Type B pancreatic cell (in vitro differentiated cells): ENCODE results near the gene DCLK2. TPM values are rescaled to one million over a fixed set of nuclear protein-coding genes. Genes with fewer than 3 reads are reported as not detected.
"Not testable (repeated sequence)": the region's sequence is repeated elsewhere in the genome, so short reads cannot be mapped to it uniquely, and the experiment has no call there.

Experiments used
- DNase-seq: peaks from one replicate; pipeline ENCODE4 v3.0.0; 2021; ENCODE audit warnings: mixed read lengths; ENCODE audit not compliant: unreplicated experiment; ENCODE audit errors: extremely low spot score
- H3K27ac Mint-ChIP-seq: 2 replicates; pipeline ENCODE4 v1.8.0; 2021; ENCODE audit warnings: mild to moderate bottlenecking, mixed read lengths
- H3K27me3 Mint-ChIP-seq: 2 replicates; pipeline ENCODE4 v1.8.0; 2021; ENCODE audit warnings: mixed read lengths
- H3K36me3 Mint-ChIP-seq: 2 replicates; pipeline ENCODE4 v1.8.0; 2021; ENCODE audit warnings: mixed read lengths
- H3K4me1 Mint-ChIP-seq: one replicate; pipeline ENCODE4 v1.8.0; 2021; ENCODE audit warnings: mixed read lengths; ENCODE audit not compliant: unreplicated experiment
- H3K4me3 Mint-ChIP-seq: 2 replicates; pipeline ENCODE4 v1.8.0; 2021; ENCODE audit warnings: mild to moderate bottlenecking, mixed read lengths
- H3K9me3 Mint-ChIP-seq: 2 replicates; pipeline ENCODE4 v1.8.0; 2021; ENCODE audit warnings: mixed read lengths
- CTCF ChIP-seq: fragments of 200-600 bp; sonication (generic); conservative IDR thresholded peaks from 2 replicates; pipeline ENCODE4 v1.5.0; 2021; ENCODE audit warnings: antibody characterized with exemption, mild to moderate bottlenecking
- total RNA-seq: library from RNA; stranded (reverse); gene quantifications from 2 replicates; pipeline ENCODE4 v1.2.1, GENCODE V29; 2021; ENCODE audit warnings: low replicate concordance

DCLK2 gene
- total RNA-seq, 1 donor from 2014 or later, result 24.9 TPM

- Mint-ChIP-seq H3K9me3 (peaks cover 13% of the 10 kb centered on the region), H3K27me3 (peaks cover 3% of the 10 kb centered on the region), H3K4me1 (peaks cover 13% of the 10 kb centered on the region), H3K4me3 (no peak overlapping the region), H3K36me3 (peaks cover 15% of the 10 kb centered on the region), H3K27ac (no peak overlapping the region)
- TF ChIP-seq CTCF, result no peak
- DNase-seq, result no peak
These were observed 82.9 kb downstream of the DCLK2 start for GRCh38 chr4:150161109-150161508.

GRCh38 chr4:150162020-150162419, 83.8 kb downstream of the DCLK2 start:
- H3K27me3 Mint-ChIP-seq, DNase-seq, H3K27ac Mint-ChIP-seq, H3K4me3 Mint-ChIP-seq: not testable (repeated sequence)
- Mint-ChIP-seq H3K36me3 (peaks cover 15% of the 10 kb centered on the region), H3K4me1 (peaks cover 16% of the 10 kb centered on the region), H3K9me3 (peaks cover 12% of the 10 kb centered on the region)

- Mint-ChIP-seq H3K9me3 (peaks cover 20% of the 10 kb centered on the region), H3K4me1 (peaks cover 21% of the 10 kb centered on the region), H3K36me3 (peaks cover 27% of the 10 kb centered on the region), H3K27ac (no peak overlapping the region), H3K27me3 (peaks cover 9% of the 10 kb centered on the region), H3K4me3 (no peak overlapping the region)
- DNase-seq, result no peak
- no peak for TF ChIP-seq CTCF
These were observed 85.8 kb downstream of the DCLK2 start for GRCh38 chr4:150164055-150164454.

- peak overlapping the region; percentile 6 for H3K4me3 Mint-ChIP-seq
These were observed 86.8 kb downstream of the DCLK2 start for GRCh38 chr4:150164956-150165629.

GRCh38 chr4:150167054-150167453, 88.8 kb downstream of the DCLK2 start:
- DNase-seq, result no peak
- Mint-ChIP-seq H3K9me3 (peaks cover 23% of the 10 kb centered on the region), H3K27me3 (peaks cover 6% of the 10 kb centered on the region), H3K4me1 (peaks cover 21% of the 10 kb centered on the region), H3K36me3 (peaks cover 32% of the 10 kb centered on the region), H3K4me3 (no peak overlapping the region), H3K27ac (no peak overlapping the region)
- TF ChIP-seq CTCF, result no peak

More at GRCh38 chr4:150164956-150165629, 86.8 kb downstream of the DCLK2 start:
- Mint-ChIP-seq H3K36me3 (peaks cover 27% of the 10 kb centered on the region), H3K27ac (no peak overlapping the region), H3K4me1 (peaks cover 21% of the 10 kb centered on the region), H3K9me3 (peaks cover 20% of the 10 kb centered on the region), H3K27me3 (peaks cover 6% of the 10 kb centered on the region)
- no peak for TF ChIP-seq CTCF
- no peak for DNase-seq

GRCh38 chr4:150173432-150173861, 95.2 kb downstream of the DCLK2 start:
- Mint-ChIP-seq H3K36me3 (peaks cover 12% of the 10 kb centered on the region), H3K27ac (peak overlapping the region; percentile 42), H3K4me1 (peaks cover 46% of the 10 kb centered on the region), H3K4me3 (peak overlapping the region; percentile 26), H3K27me3 (peaks cover 10% of the 10 kb centered on the region), H3K9me3 (peaks cover 9% of the 10 kb centered on the region)
- no peak for DNase-seq
- no peak for TF ChIP-seq CTCF
